ENCODE measurements around the gene EHF. TPM values are rescaled to one million over a fixed set of nuclear protein-coding genes. Genes with fewer than 3 reads are reported as not detected.

Gene EHF
- polyA plus RNA-seq, 1 donor = not detected

DNA sequence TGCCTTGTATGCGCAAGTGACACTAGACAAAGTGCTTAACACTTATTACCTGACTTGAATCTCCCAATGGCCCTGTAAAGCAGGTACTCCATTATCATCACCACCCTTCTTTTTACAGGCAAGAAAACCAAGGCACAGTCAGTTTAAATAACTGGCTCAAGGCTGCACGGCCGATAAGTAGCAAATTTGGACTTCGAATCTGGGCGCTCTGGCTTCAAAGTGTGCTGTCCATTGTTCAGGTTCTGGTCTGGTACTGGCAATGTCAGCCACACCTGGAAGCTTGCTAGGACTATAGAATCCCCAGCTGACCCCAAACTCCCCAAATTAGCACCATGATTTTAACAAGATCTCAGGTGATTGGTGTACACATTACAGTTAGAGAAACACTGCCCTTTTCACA lies 19.3 kb upstream of the EHF start:
- DNase-seq (ENCODE audit: low read depth) = no peak

DNA sequence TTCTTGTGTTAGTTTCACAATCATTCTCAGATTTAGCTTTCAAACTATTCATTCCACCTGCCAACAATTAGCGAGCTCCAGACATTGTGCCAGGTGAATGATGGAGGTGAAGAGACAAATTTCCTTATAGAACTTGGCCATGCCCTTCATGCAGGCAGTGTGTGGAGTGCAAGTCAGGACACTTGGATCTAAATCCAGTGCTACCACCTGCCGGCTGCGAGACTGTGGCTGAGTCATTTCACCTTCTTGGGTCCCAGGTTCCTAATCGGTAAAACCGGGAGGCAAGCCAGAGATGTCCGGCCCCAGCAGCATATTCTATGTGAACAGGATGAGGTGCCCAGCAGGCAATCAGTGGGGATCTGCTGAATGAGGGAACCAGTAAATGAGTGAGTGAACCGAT lies 18.6 kb upstream of the EHF start:
- DNase-seq (ENCODE audit: low read depth) = no peak

DNA sequence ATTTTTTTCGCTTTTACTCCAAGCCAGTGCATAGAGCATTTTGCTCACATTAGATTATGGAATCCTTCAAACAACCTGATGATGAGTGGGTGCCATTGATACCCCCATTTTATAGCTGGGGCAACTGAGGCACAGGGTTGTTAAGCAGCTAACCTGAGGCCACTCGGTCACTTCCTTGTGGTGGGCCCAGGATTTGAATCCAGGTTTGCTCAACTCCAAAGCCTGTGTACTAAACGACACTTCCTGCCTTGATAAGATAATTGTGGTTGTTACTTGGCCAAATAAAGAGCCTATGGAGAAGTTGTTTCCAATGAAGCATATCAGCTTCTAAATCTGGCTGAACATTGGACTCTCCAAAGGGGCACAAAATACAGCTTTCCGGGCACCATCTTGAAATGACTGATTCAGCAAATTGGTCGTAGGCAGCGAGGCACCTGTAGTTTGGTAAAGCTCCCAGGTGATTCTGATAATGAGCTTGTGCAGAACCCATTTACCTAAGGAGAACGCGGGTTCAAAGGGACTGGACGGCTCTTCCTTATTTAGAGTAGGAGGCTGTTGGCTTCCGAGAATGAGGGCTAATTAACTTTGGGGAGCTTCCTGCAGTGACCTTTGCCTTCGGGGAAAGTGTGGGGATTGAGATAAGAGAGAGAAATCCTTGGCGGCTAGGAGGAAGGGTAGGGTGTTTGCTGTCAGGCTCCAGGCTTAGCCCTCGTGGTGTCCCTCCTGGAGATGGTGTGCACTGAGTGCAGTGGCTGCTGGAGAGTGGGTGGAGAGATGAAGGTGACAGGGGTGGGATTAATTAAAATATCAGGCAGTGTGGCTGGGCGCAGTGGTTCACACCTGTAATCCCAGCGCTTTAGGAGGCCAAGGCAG lies 17.5 kb upstream of the EHF start:
- DNase-seq (ENCODE audit: low read depth) = no peak

DNA sequence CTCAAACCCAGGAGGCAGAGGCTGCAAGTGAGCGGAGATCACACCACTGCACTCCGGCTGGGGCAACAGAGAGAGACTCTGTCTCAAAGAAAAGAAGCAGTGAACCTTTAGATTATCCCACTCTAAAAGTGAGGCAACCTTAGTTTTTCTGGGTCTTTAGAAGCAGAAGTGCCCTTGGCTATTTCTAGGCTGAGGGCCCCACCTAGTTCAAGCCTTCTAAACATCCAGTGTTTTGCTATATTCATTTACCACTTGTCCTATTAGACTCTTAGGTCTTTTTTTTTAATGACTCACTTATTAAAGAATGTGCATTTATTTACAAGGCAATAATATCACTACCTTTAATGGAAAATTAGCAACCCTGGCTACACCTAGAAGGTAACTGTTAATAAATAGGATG lies 16.7 kb upstream of the EHF start:
- DNase-seq (ENCODE audit: low read depth) = no peak

DNA sequence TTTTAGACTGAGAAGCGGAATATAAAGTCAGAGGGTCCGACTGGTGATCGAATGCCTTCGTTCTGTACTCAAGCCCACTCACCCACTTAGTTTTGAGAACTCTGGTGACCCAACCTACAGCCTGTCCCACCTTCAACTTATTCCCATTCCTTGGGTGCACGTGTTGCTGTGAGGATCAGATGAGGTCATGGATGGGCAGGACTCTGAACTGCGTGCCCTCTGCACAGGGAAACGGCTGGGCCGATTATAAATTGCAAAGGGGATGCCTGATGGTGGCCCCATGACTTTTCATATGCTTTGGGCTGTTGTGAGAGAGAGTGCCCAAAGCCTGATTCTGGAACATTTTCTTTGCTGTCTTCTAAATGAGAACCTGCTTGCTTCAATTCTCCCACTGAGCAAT lies 16.0 kb upstream of the EHF start:
- no peak for DNase-seq (ENCODE audit: low read depth)

DNA sequence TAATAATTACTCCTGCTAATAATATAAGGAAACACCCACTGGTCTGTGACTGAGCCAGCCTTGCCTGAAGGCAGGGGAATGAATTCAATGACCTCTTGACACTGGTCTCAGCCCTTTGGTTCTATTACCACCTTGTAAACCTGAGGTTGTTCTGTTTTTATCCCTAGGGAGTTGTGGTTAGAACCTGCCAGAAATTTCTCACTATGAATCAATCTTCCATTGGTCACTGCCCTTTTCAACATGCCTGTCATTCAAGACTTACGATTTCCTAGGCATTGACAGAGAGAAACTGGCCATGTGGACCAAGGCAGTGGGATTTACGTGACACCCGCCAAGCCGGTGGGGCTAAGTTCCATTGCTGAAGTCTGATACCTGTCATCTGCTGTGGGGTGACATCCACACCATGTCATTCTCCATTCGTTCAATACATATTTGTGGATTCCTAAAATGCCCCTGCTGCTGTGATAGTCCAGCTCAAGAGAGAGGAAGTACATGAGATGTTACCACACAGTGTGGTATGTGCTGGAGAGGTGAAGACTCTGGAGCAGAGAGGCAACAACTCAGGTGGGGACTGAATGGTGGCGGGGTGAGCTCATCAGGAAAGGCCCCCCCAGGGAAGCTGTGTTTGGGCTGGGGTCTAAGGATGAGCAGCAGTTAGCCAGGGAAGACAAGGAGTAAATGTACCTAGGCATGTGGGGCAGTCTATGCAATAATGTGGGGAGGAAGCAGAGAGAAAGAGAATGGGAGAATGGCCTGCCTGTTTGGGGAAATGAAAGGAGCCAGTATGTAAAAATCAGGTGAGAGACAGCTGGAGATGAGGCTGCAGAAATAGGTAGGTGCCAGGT lies 15.2 kb upstream of the EHF start:
- DNase-seq (ENCODE audit: low read depth) = no peak

DNA sequence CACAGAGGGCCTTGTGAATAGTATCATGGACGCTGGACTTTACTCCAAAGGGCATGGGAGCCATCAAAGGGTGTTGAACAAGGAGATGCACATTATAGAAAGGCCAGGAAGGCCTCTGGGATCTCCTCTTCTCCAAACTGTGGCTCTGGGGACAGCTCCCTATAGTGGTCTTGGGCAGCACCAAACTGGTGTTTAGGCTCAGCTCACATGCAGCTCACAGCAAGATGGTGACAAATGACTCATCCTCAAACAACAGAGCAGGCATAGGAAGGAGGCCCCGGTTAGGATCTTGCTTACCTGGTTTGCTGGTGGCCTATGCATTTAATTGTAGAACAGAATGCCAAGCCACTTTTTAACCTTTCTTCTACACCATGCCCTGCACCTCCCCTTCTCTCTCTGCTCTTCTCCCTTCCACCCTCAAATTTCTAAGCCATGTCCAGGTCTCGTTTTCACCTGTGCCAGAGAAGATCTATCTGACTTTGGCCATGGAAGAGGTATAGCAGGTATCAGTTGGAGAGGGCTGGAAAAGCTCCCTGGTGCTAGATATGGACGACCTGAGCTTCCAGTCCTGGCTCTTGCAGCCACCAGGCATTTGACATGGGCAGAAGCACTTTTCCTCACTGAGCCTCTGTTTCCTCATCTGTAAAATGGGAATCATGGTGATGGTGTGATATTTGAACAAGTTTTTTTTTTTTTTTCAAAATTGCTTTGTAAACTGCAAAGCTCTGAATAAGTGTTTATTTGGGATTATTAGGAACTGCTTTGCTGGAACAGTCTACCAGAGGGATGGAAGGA lies 14.4 kb upstream of the EHF start:
- DNase-seq (ENCODE audit: low read depth) = no peak

DNA sequence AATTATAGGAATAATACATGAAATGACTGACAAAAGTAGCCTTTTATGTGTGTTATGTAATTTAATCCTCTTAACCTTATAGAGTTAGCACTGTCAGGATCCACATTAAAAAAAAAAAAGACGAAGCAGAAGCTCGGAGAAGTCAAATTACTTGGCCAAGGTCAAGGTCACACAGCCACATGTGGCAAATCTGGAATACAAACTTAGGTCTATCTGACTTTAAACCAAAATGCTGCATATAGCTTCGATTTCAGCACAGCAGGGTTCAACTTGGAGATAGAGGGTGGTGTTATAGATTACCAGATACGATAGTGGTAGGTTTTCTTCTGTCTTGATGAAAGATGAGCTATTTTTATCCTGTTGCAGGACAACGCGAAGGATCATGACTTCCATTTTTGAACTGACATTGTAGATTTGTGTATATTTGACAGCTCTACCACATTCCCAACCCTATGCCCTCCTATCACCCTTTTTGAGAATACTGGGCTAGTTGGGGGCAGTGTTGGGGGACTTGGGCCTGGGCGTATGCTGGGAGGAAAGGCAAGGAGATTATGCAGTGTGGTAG lies 11.6 kb upstream of the EHF start:
- no peak for DNase-seq (ENCODE audit: low read depth)

DNA sequence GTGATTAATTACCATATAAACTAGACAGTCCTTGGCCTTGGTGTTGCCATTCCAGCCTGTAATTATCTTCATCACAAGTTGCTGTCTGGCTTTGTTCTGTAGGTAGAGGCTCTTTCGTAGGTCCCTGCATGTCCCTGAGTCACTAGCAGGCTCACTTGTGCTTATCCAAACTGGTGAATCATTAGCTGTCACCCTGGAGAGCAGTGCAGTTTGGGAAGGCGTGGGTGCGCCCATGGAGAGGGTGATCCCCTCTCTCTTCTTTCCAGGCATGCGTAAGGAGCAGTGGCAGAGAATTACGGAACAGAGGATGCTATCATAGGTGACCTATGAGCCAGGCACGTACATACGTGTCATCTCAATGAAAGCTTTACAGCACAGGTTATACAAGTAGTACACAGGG lies 11.0 kb upstream of the EHF start:
- DNase-seq (ENCODE audit: low read depth) = no peak

DNA sequence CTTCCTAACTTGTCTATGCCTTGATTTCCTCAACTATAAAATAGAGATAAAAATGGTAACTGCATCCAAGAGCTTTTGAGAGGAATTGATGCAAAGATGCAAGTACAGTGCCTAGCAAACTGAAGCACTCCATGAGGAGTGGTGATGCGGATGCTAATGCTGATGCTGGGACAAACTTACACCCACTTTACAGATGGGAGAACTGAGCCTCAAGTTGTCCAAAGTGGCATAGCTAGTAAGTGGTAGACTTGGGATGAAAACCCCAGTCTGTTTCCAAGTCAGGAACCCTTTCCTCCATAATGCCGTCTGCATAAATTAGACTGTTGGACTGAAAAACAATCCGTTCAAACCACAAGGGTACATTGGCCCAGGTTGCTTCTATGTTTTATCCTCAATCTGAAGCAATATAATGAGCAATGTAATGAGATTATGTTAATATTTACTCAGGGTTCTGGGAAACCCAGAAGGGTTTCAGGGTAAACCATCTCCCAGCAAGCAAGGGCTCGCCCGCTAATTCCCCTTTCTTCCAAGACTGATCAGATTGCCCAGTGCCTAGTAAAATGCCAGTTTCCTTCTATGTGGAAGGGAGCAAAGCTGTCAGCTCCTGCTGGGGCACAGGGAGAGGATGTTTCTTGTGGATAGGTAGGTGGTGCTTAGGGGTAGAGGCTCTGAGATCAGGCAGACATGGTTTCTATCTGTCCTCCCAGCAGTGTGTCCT lies 10.4 kb upstream of the EHF start:
- DNase-seq (ENCODE audit: low read depth) = no peak

DNA sequence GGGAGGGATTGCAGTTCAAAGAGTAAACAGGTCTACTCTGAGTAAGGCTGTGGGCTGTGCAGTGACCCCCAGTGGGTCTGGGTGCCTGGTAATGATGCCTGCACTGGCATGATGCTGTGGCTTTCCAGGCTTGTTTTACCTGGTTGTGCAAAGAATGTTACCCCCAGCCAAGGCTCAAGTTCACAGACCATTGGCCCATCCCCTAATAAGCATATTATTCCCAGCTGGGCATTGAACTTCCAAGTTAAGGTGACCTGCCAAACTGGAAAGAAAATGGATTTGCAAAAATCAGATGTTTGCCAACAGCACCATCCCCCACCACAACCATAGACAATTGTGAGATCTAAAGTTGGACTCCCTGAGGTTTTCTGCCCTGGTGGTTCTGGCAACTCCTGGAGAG lies 7.9 kb upstream of the EHF start:
- no peak for DNase-seq (ENCODE audit: low read depth)

DNA sequence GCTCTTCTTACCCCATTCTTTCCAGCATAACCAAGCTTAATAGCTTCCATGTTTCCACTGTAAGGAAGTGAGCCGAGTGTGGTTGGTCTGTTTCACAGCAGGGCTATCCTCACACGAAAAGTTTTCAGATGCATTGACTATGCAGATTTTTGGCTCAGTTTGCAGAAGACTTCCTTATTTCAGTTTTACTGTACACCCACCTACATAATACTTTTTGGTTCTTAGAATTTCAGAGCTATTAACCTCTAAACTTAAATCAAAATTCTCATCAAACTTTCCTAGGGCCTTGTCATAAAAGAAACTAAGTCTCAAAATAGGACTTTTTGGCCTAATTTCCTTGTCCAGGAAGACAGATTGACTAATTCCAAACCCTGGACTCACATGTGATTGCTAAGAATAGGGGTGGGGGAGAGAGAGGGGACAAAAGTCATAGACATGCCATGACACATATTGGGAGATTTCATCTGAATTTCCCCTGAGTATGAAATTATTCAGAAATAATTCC lies 7.3 kb upstream of the EHF start:
- peak; percentile 8 for DNase-seq (ENCODE audit: low read depth)

DNA sequence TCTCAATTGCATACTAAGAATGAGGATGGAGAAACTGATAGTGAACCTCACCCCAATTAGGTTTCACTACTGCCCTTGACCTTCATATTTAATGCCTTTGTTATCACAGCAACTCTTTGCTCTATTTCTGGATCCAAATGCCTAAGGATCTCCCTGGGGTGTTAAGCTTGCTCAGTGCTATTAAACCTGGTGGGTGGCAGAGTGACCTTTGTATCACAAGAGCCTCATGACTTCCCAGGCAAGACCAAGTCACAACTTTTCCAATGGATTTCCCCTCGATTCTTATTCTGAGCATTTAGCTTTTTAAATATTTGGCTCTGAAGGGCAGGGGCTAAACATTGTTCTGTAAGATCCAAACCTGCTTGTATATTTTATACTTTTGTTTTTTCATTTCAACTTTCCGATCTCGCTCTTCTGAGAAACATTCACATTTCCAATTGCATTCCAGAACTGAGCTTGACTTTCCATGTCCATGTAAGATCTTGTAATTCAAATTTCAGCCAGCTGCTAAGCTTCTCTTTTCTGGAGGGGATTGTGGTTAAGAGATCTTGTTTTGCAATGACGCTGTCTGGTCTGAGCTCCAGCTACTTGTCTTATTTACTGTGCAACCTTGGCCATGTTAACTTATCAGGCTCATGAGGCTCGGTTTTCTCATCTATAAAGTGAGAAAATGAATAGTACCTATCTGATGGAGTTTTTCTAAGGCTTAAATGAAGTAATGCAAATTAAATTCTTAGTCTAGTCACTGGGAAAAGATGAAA lies 6.4 kb upstream of the EHF start:
- peak; percentile 9 for DNase-seq (ENCODE audit: low read depth)

DNA sequence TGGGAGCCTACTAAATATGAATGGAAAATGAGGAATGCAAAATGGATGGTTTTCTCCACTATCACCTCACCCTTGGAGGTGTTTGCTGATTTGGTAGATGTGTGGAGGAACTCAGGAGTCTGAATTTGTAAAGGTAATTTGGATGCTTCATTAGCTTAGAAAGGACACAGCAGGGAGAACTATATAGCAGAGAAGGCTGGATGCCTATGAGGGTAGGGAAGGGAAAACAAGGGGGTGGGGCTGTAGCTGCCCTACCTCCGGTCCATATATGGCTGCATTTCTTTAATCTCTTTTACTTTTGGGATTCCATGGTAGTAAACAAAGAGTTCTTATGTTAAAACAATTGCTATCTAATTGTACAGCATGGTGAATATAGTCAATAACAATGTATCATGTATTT lies 4.8 kb upstream of the EHF start:
- no peak for DNase-seq (ENCODE audit: low read depth)

DNA sequence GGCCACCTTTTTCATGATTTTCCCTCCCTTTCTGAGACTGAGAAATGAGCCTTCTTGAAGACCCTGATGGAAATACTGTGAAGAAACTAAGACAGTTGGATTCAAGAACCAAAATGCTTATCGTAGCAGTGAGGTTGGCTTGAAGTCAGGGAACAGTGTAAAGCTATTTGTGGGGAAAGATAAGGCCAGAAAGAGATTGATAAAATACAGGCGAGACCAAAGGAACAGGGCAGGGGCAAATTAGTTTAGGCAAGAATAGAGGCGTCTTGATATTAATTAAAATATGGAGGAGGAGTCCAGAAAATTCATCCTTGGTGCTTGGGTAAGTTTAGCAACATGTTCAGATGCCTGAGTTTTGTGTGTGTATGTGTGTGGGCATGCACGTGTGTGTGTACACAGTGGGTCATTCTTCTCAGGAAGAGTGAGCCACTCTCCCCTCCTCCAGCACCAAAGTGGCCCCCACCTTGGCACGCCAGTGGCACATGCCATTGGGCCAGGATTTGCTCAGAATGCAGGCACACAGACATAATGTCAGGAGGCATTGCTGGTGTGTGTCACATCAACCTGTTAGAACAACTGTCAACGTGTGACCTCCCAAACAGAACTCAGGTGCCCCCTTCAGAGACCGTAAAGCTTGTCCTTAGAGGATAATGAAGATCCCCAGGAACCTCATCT lies 3.9 kb upstream of the EHF start:
- no peak for DNase-seq (ENCODE audit: low read depth)

DNA sequence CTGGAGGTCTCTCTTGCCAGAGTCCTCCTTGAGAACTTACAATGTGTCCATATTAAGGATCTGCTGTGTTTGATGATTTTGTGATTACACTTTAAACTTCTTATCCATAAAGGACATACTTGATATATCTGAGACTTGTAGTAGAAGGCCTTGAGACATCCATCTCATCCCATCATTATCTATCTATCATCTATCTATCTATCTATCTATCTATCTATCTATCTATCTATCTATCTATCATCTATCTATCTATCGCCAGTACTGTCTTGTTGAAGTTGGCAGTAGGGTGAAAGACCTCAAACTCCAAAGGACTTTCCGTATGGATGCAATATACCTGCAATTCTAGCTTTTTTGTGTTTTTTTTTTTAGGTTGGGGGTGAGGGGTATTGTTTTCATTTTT lies 2.5 kb upstream of the EHF start:
- no peak for DNase-seq (ENCODE audit: low read depth)

DNA sequence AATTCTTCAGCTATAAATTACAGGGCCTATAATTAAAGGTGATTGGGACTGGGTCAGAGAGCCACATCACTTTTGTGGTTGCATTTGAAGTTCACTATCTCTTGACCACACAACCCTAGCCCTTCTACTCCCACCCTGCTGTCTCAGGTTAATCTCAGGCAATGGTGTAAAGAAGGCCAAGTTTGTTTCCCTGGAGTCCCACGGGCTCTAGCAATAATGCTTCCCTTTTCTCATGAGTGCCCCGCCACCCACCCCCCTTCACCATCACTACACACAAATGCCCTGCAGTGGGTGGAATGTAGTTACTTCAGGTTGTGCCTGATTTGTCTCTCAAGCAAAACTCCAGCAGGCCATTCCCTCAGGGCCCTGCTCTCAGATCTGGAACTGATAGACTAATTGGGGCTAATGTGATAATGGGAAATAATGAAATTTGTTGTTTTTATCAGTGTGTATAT lies 1.8 kb upstream of the EHF start:
- no peak for DNase-seq (ENCODE audit: low read depth)

DNA sequence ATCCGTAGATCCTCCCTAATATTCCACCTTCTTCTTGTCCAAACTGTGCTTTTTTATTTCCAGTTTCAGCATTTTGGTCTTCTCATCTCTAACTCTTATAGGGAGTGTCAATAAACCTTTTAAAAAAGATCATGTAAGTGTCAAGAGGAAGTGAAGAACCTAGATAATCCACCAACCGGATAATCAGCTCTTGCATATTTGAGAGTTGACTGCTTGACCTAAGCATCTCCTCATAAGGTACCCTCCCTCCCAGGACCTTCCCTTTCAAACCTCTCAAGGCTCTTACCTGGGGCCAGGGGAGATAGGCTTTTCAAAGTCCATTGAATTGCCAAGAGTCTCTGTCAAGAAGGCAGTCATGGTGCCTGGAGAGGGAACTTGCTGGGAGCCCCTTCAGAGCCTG lies 691 bp upstream of the EHF start:
- DNase-seq (ENCODE audit: low read depth) = no peak

DNA sequence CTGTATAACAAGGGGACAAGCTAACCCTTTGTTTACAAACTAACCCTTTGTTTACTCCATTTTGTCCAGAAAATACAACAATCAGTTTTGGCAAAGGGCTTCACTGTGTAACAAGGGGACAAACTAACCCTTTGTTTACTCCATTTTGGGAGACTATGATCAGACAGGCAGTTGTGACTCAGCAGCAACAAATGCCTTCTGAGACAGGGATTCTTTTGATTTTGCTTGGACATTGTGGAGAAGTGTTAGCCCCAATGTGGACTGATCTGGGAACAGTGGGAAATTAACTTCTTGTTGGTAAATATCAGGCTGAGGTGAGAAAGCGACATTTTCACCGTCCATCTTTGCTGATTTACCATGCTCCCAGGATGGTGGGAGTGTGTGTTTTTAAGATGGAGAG lies 983 bp downstream of the EHF start:
- DNase-seq (ENCODE audit: low read depth) = no peak

DNA sequence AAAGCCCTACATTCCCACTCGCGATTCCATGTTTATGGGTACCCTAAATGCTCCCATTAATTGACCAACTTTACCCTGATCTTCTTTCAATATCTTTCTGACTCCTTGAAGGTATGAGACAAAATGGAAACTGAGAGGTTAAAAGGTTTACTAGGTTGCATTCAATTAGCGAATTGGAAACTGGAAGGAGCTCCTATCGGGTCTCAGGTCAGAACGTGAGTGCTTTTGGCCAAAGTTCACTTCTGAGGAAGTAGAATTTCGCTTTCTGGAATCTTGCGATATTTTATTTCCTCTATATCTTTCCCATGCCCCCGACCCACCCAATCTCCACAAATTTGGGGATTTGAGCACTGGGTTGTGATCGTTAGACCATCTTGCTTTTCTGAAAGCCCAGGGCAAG lies 2.6 kb downstream of the EHF start:
- no peak for DNase-seq (ENCODE audit: low read depth)

All from forelimb muscle (tissue), 1 donor.